ENCODE results near the gene NOL8.

DNA sequence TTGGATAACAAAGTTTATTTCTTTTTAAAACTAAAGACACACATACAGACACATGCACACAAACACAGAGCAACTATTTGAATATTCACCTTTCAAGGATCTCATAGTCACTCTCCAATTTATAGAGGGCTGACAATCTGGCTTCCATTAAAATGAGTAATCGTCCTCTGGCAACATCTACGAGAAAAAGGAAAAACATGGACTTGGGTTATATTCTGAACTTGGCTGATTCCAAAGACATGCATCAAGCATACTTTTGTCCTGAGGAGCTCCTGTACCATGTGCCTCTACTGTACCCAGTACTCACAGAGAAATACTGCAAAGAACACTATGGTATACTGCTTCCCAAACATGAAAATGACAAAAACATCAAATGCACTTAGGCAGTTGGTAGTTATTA lies 47.0 kb downstream of the NOL8 start:
- TF ChIP-seq, protein P1, sequence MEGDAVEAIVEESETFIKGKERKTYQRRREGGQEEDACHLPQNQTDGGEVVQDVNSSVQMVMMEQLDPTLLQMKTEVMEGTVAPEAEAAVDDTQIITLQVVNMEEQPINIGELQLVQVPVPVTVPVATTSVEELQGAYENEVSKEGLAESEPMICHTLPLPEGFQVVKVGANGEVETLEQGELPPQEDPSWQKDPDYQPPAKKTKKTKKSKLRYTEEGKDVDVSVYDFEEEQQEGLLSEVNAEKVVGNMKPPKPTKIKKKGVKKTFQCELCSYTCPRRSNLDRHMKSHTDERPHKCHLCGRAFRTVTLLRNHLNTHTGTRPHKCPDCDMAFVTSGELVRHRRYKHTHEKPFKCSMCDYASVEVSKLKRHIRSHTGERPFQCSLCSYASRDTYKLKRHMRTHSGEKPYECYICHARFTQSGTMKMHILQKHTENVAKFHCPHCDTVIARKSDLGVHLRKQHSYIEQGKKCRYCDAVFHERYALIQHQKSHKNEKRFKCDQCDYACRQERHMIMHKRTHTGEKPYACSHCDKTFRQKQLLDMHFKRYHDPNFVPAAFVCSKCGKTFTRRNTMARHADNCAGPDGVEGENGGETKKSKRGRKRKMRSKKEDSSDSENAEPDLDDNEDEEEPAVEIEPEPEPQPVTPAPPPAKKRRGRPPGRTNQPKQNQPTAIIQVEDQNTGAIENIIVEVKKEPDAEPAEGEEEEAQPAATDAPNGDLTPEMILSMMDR (conservative IDR thresholded peaks at IDR 0.05; ENCODE audit: low read depth in 2 of 2) = no peak
- TF ChIP-seq, protein P2, sequence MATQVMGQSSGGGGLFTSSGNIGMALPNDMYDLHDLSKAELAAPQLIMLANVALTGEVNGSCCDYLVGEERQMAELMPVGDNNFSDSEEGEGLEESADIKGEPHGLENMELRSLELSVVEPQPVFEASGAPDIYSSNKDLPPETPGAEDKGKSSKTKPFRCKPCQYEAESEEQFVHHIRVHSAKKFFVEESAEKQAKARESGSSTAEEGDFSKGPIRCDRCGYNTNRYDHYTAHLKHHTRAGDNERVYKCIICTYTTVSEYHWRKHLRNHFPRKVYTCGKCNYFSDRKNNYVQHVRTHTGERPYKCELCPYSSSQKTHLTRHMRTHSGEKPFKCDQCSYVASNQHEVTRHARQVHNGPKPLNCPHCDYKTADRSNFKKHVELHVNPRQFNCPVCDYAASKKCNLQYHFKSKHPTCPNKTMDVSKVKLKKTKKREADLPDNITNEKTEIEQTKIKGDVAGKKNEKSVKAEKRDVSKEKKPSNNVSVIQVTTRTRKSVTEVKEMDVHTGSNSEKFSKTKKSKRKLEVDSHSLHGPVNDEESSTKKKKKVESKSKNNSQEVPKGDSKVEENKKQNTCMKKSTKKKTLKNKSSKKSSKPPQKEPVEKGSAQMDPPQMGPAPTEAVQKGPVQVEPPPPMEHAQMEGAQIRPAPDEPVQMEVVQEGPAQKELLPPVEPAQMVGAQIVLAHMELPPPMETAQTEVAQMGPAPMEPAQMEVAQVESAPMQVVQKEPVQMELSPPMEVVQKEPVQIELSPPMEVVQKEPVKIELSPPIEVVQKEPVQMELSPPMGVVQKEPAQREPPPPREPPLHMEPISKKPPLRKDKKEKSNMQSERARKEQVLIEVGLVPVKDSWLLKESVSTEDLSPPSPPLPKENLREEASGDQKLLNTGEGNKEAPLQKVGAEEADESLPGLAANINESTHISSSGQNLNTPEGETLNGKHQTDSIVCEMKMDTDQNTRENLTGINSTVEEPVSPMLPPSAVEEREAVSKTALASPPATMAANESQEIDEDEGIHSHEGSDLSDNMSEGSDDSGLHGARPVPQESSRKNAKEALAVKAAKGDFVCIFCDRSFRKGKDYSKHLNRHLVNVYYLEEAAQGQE (IDR thresholded peaks at IDR 0.05; ENCODE audit: unreplicated experiment) = no peak
- TF ChIP-seq POLR2AphosphoS5 (IDR thresholded peaks at IDR 0.05; ENCODE audit: low read depth) (no peak), EZH2 (IDR thresholded peaks at IDR 0.05; ENCODE audit: low read depth, unreplicated experiment) (no peak), CREB1 (CRISPR knock-in tag; IDR thresholded peaks at IDR 0.05; ENCODE audit: low read depth) (no peak), STAT1 (IDR thresholded peaks at IDR 0.05; ENCODE audit: unreplicated experiment) (no peak), ZNF331 (CRISPR knock-in tag; IDR thresholded peaks at IDR 0.05; ENCODE audit: low read depth) (no peak), EZH2phosphoT487 (IDR thresholded peaks at IDR 0.05; ENCODE audit: unreplicated experiment) (no peak), JUNB (IDR thresholded peaks at IDR 0.05; ENCODE audit: unreplicated experiment) (no peak), ZNF114 (CRISPR knock-in tag; IDR thresholded peaks at IDR 0.05) (no peak), NANOG (IDR thresholded peaks at IDR 0.05; ENCODE audit: borderline replicate concordance) (no peak)
- TF ChIP-seq, protein P3, sequence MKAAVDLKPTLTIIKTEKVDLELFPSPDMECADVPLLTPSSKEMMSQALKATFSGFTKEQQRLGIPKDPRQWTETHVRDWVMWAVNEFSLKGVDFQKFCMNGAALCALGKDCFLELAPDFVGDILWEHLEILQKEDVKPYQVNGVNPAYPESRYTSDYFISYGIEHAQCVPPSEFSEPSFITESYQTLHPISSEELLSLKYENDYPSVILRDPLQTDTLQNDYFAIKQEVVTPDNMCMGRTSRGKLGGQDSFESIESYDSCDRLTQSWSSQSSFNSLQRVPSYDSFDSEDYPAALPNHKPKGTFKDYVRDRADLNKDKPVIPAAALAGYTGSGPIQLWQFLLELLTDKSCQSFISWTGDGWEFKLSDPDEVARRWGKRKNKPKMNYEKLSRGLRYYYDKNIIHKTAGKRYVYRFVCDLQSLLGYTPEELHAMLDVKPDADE (IDR thresholded peaks at IDR 0.05) = no peak
- TF ChIP-seq, protein P4, sequence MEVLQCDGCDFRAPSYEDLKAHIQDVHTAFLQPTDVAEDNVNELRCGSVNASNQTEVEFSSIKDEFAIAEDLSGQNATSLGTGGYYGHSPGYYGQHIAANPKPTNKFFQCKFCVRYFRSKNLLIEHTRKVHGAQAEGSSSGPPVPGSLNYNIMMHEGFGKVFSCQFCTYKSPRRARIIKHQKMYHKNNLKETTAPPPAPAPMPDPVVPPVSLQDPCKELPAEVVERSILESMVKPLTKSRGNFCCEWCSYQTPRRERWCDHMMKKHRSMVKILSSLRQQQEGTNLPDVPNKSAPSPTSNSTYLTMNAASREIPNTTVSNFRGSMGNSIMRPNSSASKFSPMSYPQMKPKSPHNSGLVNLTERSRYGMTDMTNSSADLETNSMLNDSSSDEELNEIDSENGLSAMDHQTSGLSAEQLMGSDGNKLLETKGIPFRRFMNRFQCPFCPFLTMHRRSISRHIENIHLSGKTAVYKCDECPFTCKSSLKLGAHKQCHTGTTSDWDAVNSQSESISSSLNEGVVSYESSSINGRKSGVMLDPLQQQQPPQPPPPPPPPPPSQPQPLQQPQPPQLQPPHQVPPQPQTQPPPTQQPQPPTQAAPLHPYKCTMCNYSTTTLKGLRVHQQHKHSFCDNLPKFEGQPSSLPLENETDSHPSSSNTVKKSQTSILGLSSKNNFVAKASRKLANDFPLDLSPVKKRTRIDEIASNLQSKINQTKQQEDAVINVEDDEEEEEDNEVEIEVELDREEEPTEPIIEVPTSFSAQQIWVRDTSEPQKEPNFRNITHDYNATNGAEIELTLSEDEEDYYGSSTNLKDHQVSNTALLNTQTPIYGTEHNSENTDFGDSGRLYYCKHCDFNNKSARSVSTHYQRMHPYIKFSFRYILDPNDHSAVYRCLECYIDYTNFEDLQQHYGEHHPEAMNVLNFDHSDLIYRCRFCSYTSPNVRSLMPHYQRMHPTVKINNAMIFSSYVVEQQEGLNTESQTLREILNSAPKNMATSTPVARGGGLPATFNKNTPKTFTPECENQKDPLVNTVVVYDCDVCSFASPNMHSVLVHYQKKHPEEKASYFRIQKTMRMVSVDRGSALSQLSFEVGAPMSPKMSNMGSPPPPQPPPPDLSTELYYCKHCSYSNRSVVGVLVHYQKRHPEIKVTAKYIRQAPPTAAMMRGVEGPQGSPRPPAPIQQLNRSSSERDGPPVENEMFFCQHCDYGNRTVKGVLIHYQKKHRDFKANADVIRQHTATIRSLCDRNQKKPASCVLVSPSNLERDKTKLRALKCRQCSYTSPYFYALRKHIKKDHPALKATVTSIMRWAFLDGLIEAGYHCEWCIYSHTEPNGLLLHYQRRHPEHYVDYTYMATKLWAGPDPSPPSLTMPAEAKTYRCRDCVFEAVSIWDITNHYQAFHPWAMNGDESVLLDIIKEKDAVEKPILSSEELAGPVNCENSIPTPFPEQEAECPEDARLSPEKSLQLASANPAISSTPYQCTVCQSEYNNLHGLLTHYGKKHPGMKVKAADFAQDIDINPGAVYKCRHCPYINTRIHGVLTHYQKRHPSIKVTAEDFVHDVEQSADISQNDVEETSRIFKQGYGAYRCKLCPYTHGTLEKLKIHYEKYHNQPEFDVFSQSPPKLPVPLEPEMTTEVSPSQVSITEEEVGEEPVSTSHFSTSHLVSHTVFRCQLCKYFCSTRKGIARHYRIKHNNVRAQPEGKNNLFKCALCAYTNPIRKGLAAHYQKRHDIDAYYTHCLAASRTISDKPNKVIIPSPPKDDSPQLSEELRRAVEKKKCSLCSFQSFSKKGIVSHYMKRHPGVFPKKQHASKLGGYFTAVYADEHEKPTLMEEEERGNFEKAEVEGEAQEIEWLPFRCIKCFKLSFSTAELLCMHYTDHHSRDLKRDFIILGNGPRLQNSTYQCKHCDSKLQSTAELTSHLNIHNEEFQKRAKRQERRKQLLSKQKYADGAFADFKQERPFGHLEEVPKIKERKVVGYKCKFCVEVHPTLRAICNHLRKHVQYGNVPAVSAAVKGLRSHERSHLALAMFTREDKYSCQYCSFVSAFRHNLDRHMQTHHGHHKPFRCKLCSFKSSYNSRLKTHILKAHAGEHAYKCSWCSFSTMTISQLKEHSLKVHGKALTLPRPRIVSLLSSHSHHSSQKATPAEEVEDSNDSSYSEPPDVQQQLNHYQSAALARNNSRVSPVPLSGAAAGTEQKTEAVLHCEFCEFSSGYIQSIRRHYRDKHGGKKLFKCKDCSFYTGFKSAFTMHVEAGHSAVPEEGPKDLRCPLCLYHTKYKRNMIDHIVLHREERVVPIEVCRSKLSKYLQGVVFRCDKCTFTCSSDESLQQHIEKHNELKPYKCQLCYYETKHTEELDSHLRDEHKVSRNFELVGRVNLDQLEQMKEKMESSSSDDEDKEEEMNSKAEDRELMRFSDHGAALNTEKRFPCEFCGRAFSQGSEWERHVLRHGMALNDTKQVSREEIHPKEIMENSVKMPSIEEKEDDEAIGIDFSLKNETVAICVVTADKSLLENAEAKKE (CRISPR knock-in tag; IDR thresholded peaks at IDR 0.05) = no peak

All from GM23338 (cell line).